GM23338 (cell line): ENCODE results near the gene PARP9. TPM values are rescaled to one million over a fixed set of nuclear protein-coding genes. Genes with fewer than 3 reads are reported as not detected.

Experiments
- ATAC-seq: fragments of 200-7000 bp; cut with Tn5 transposase; 3 replicates; pipeline ENCODE4 v1.9.1; 2020
- DNase-seq: peaks from one replicate; pipeline ENCODE4 v3.0.0-alpha.2; 2015; ENCODE audit warnings: low spot score
- H2AFZ ChIP-seq: fragments of 200-600 bp; sonication (generic); 2 replicates; pipeline ENCODE4 v1.8.0; 2016; ENCODE audit warnings: antibody characterized with exemption, mild to moderate bottlenecking, moderate library complexity
- H3F3A ChIP-seq: fragments of 200-600 bp; sonication (generic); replicated peaks from 2 replicates; pipeline ENCODE4 v1.8.0; 2017; ENCODE audit warnings: antibody characterized with exemption, mixed run types, low read depth
- H3K27ac ChIP-seq: fragments of 200-600 bp; sonication (generic); 2 replicates; pipeline ENCODE4 v1.6.1; 2016; ENCODE audit warnings: low read depth
- H3K27me3 ChIP-seq: fragments of 200-600 bp; sonication (generic); 2 replicates; pipeline ENCODE4 v1.8.0; 2016; ENCODE audit warnings: mild to moderate bottlenecking, mixed run types, moderate library complexity; ENCODE audit not compliant: insufficient read depth
- H3K36me3 ChIP-seq: fragments of 200-600 bp; sonication (generic); 2 replicates; pipeline ENCODE4 v1.8.0; 2016; ENCODE audit warnings: mild to moderate bottlenecking; ENCODE audit not compliant: insufficient read depth
- H3K4me1 ChIP-seq: fragments of 200-600 bp; sonication (generic); 2 replicates; pipeline ENCODE4 v1.8.0; 2016; ENCODE audit warnings: mild to moderate bottlenecking, moderate library complexity; ENCODE audit not compliant: insufficient read depth
- H3K4me2 ChIP-seq: fragments of 200-600 bp; sonication (generic); 2 replicates; pipeline ENCODE4 v1.7.1; 2017; ENCODE audit warnings: mixed run types
- H3K4me3 ChIP-seq: fragments of 200-600 bp; sonication (generic); 2 replicates; pipeline ENCODE4 v1.6.1; 2016; ENCODE audit warnings: mixed run types
- H3K79me2 ChIP-seq: fragments of 200-600 bp; sonication (generic); replicated peaks from 2 replicates; pipeline ENCODE4 v1.8.0; 2017; ENCODE audit warnings: mild to moderate bottlenecking; ENCODE audit not compliant: insufficient read depth
- H3K9me2 ChIP-seq: fragments of 200-600 bp; sonication (generic); 2 replicates; pipeline ENCODE4 v1.8.0; 2017; ENCODE audit not compliant: insufficient read depth
- H4K20me1 ChIP-seq: fragments of 200-600 bp; sonication (generic); replicated peaks from 2 replicates; pipeline ENCODE4 v1.8.0; 2017; ENCODE audit warnings: mild to moderate bottlenecking; ENCODE audit not compliant: insufficient read depth
- H3K27ac Mint-ChIP-seq: 2 replicates; pipeline ENCODE4 v1.8.0; 2020; ENCODE audit warnings: inconsistent platforms, mild to moderate bottlenecking, moderate library complexity, mixed read lengths
- H3K27me3 Mint-ChIP-seq: 3 replicates; pipeline ENCODE4 v1.8.0; 2022; ENCODE audit warnings: low read depth, mild to moderate bottlenecking, moderate library complexity, mixed read lengths, inconsistent platforms; ENCODE audit not compliant: insufficient read depth, poor library complexity
- H3K36me3 Mint-ChIP-seq: 3 replicates; pipeline ENCODE4 v1.8.0; 2021; ENCODE audit warnings: low read depth, mild to moderate bottlenecking, inconsistent platforms, moderate library complexity, mixed read lengths
- H3K4me1 Mint-ChIP-seq: 3 replicates; pipeline ENCODE4 v1.8.0; 2020; ENCODE audit warnings: mild to moderate bottlenecking, inconsistent platforms, mixed read lengths
- H3K4me3 Mint-ChIP-seq: 3 replicates; pipeline ENCODE4 v1.8.0; 2021; ENCODE audit warnings: moderate library complexity, mild to moderate bottlenecking, inconsistent platforms, mixed read lengths
- H3K9me3 Mint-ChIP-seq: 3 replicates; pipeline ENCODE4 v1.8.0; 2020; ENCODE audit warnings: moderate library complexity, mild to moderate bottlenecking, inconsistent platforms, mixed read lengths
- CREB1 ChIP-seq: fragments of 250-450 bp; sonication (Bioruptor Pico); IDR thresholded peaks from 2 replicates; pipeline ENCODE4 v1.5.0; 2020; ENCODE audit warnings: low read depth, mild to moderate bottlenecking, moderate library complexity
- CTCF ChIP-seq, 2 experiments: fragments of 200-600 bp in 1 of 2; sonication (generic) in 1 of 2; conservative IDR thresholded peaks; 2 replicates each; pipeline versions ENCODE4 v1.5.1 to v1.6.1; 2016 to 2017; ENCODE audit warnings: antibody characterized with exemption in 2 of 2, low read depth in 2 of 2, mild to moderate bottlenecking in 2 of 2, moderate library complexity in 1 of 2
- EZH2 ChIP-seq: fragments of 200-600 bp; sonication (generic); IDR thresholded peaks from one replicate; pipeline ENCODE4 v1.8.0; 2017; ENCODE audit warnings: antibody characterized with exemption, mild to moderate bottlenecking, low read depth; ENCODE audit not compliant: unreplicated experiment
- EZH2phosphoT487 ChIP-seq: fragments of 200-600 bp; sonication (generic); IDR thresholded peaks from one replicate; pipeline ENCODE4 v1.8.1; 2018; ENCODE audit warnings: antibody characterized with exemption; ENCODE audit not compliant: unreplicated experiment
- JUNB ChIP-seq: IDR thresholded peaks from one replicate; pipeline ENCODE4 v1.6.1; 2016; ENCODE audit warnings: antibody characterized with exemption; ENCODE audit not compliant: unreplicated experiment
- NANOG ChIP-seq: IDR thresholded peaks from 2 replicates; pipeline ENCODE4 v1.6.1; 2016; ENCODE audit warnings: antibody characterized with exemption, borderline replicate concordance
- POLR2AphosphoS5 ChIP-seq: IDR thresholded peaks from 2 replicates; pipeline ENCODE4 v1.6.1; 2016; ENCODE audit warnings: antibody characterized with exemption, low read depth
- REST ChIP-seq: IDR thresholded peaks from one replicate; pipeline ENCODE4 v1.6.1; 2018; ENCODE audit warnings: antibody characterized with exemption; ENCODE audit not compliant: unreplicated experiment
- STAT1 ChIP-seq: IDR thresholded peaks from one replicate; pipeline ENCODE4 v1.6.1; 2016; ENCODE audit warnings: antibody characterized with exemption; ENCODE audit not compliant: unreplicated experiment
- ZNF114 ChIP-seq: fragments of 250-450 bp; sonication (Bioruptor Pico); IDR thresholded peaks from 2 replicates; pipeline ENCODE4 v1.5.0; 2020; ENCODE audit warnings: mild to moderate bottlenecking, moderate library complexity
- ZNF331 ChIP-seq: fragments of 250-450 bp; sonication (Bioruptor Pico); IDR thresholded peaks from 2 replicates; pipeline ENCODE4 v1.5.0; 2020; ENCODE audit warnings: low read depth, mild to moderate bottlenecking, moderate library complexity
- ZNF462 ChIP-seq: fragments of 250-450 bp; sonication (Bioruptor Pico); IDR thresholded peaks from 2 replicates; pipeline ENCODE4 v1.5.0; 2020; ENCODE audit warnings: mild to moderate bottlenecking, moderate library complexity
- polyA plus RNA-seq: library from polyadenylated mRNA; unstranded; fragments of >200 nt; fragmentation: Nextera tagmentation; extraction: Ambion mirVana; gene quantifications from 2 replicates; pipeline ENCODE4 v1.2.1, GENCODE V29; 2016
- total RNA-seq: library from RNA; depleted of rRNA; stranded (reverse); fragments of >200 nt; shearing (Covaris generic); gene quantifications from 2 replicates; pipeline ENCODE4 v1.2.3, GENCODE V29; 2014
- TF ChIP-seq, protein P1 (sequence below): IDR thresholded peaks from 2 replicates; pipeline ENCODE4 v1.6.1; 2016; ENCODE audit warnings: antibody characterized with exemption

The PARP9 gene
- total and polyA plus RNA-seq, 2 experiments from 2014 or later: 1.8 to 2.2 TPM

DNA sequence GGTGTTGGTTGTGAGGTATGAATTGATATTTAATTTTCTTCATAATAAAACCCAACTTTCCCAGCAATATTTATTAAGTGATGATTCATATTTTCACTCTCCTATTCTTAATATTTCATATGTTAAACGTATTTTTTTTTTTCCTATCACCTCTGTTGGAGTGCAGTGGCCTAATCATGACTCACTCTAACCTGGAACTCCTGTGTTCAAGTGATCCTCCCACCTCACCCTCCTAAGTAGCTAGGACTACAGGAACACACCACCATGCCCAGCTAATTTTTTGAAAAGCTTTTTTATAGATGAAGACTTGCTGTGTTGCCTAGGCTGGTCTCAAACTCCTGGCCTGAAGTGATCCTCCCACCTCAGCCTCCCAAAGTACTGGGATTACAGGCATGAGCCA lies 22.0 kb upstream of the PARP9 start:
- Mint-ChIP-seq H3K27me3 (no peaks in the 10 kb centered on the region), H3K9me3 (peaks cover 35% of the 10 kb centered on the region), H3K36me3 (peaks cover 20% of the 10 kb centered on the region), H3K4me3 (no peak overlapping the region), H3K4me1 (peaks cover 6% of the 10 kb centered on the region), H3K27ac (no peak overlapping the region; the same call in 1 of the 2 replicates)
- H3K27ac ChIP-seq: no peak overlapping the region
- H3K27me3 ChIP-seq: no peaks in the 10 kb centered on the region
- H3K9me2 ChIP-seq: no peaks in the 10 kb centered on the region; the same call in 1 of the 2 replicates
- no peaks in the 10 kb centered on the region for H3K36me3 ChIP-seq
- no peak overlapping the region for H3K4me2 ChIP-seq
- H3K4me1 ChIP-seq: peaks cover 8% of the 10 kb centered on the region
- no peaks in the 10 kb centered on the region for H4K20me1 ChIP-seq
- ATAC-seq (no peak), DNase-seq (no peak)
- H3K79me2 ChIP-seq: no peaks in the 10 kb centered on the region
- no peak overlapping the region for H2AFZ ChIP-seq
- TF ChIP-seq CTCF (conservative IDR thresholded peaks at IDR 0.05; ENCODE audit: low read depth in 2 of 2) (no peak), EZH2 (no peak), ZNF114 (CRISPR knock-in tag) (no peak), CREB1 (no peak), STAT1 (no peak), REST (no peak), NANOG (no peak), EZH2phosphoT487 (no peak), ZNF331 (CRISPR knock-in tag) (no peak), POLR2AphosphoS5 (no peak), JUNB (no peak), ZNF462 (CRISPR knock-in tag) (no peak)
- TF ChIP-seq, protein P1, sequence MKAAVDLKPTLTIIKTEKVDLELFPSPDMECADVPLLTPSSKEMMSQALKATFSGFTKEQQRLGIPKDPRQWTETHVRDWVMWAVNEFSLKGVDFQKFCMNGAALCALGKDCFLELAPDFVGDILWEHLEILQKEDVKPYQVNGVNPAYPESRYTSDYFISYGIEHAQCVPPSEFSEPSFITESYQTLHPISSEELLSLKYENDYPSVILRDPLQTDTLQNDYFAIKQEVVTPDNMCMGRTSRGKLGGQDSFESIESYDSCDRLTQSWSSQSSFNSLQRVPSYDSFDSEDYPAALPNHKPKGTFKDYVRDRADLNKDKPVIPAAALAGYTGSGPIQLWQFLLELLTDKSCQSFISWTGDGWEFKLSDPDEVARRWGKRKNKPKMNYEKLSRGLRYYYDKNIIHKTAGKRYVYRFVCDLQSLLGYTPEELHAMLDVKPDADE: no peak
- no peaks in the 10 kb centered on the region for H3F3A ChIP-seq
- no peak overlapping the region for H3K4me3 ChIP-seq
